ENCODE results near the gene MFAP3.

GRCh38 chr5:154031937-154032489 lies 6.8 kb upstream of the MFAP3 start:
- TF ChIP-seq CTCF (conservative IDR thresholded peaks at IDR 0.05; ENCODE audit: low read length): no peak
- no peak for TF ChIP-seq EZH2phosphoT487 (IDR thresholded peaks at IDR 0.05; ENCODE audit: borderline replicate concordance, low read depth, low read length)

Data from OCI-LY7 (cell line).